ENCODE data around the gene PCDHB11. TPM values are rescaled to one million over a fixed set of nuclear protein-coding genes. Genes with fewer than 3 reads are reported as not detected.
"Not testable (repeated sequence)": the region's sequence is repeated elsewhere in the genome, so short reads cannot be mapped to it uniquely, and the experiment has no call there.

The PCDHB11 gene
- total and polyA plus RNA-seq, 2 of the 8 experiments (the other 6 are each of a cell fraction or from before 2014, with no cell fraction given): 0.50 to 0.86 TPM

- not testable (repeated sequence) for H2AK5ac ChIP-seq (ENCODE audit: low read depth, low read length); H2BK12ac ChIP-seq (ENCODE audit: low read depth, low read length); H3K4me1 ChIP-seq (replicated peaks in 1 of 4; ENCODE audit: control insufficient read depth in 3 of 4, insufficient read depth in 4 of 4, low read length in 3 of 4); DNase-seq (ENCODE audit: low read depth in 1 of 2, low spot score in 2 of 2); H3K23me2 ChIP-seq (ENCODE audit: low read depth, low read length); H3K4me3 ChIP-seq (ENCODE audit: extremely low read depth in 1 of 4, insufficient read depth in 2 of 4, low read depth in 3 of 4, low read length in 4 of 4); H4K5ac ChIP-seq (ENCODE audit: insufficient read length, low read depth, low read length); FAIRE-seq; H3K18ac ChIP-seq (ENCODE audit: extremely low read depth, low read length); H3K4ac ChIP-seq (replicated peaks; ENCODE audit: insufficient read length, low read depth, low read length); H3K14ac ChIP-seq (ENCODE audit: insufficient read length); H3K36me3 ChIP-seq (ENCODE audit: control insufficient read depth in 2 of 4, insufficient read depth in 4 of 4, low read length in 3 of 4); H2BK15ac ChIP-seq (ENCODE audit: low read length); H2BK5ac ChIP-seq (ENCODE audit: low read depth, low read length); H4K8ac ChIP-seq (ENCODE audit: extremely low read depth, insufficient read depth, low read length); H3K9ac ChIP-seq (replicated peaks in 1 of 4; ENCODE audit: extremely low read depth in 1 of 4, low read depth in 3 of 4, low read length in 3 of 4); H3K56ac ChIP-seq (replicated peaks; ENCODE audit: insufficient read length, low read depth, low read length); H3K27me3 ChIP-seq (replicated peaks in 1 of 4; ENCODE audit: control insufficient read depth in 3 of 4, extremely low read depth in 1 of 4, insufficient read depth in 3 of 4, low read length in 3 of 4); H2AFZ ChIP-seq (ENCODE audit: low read length); H2BK20ac ChIP-seq (ENCODE audit: low read length); H3K27ac ChIP-seq (ENCODE audit: low read depth, low read length); H3K4me2 ChIP-seq (ENCODE audit: insufficient read depth in 1 of 2, low read depth in 2 of 2, low read length in 2 of 2); H3K79me2 ChIP-seq (ENCODE audit: control insufficient read depth in 1 of 2, insufficient read depth in 2 of 2, low read length in 2 of 2); H4K91ac ChIP-seq (replicated peaks; ENCODE audit: insufficient read length, low read length); H3K23ac ChIP-seq (ENCODE audit: insufficient read length); H3K79me1 ChIP-seq (ENCODE audit: low read depth, low read length); H4K20me1 ChIP-seq (replicated peaks in 1 of 2; ENCODE audit: control insufficient read depth in 1 of 2, insufficient read depth in 2 of 2, low read length in 2 of 2); H3K9me3 ChIP-seq (ENCODE audit: insufficient read depth in 2 of 2, low read depth in 1 of 2, low read length in 1 of 2); H2BK120ac ChIP-seq (replicated peaks; ENCODE audit: low read depth, low read length)
- CTCF ChIA-PET (ENCODE audit: partially characterized antibody): interaction anchor here (1.2 to 2.8 kb wide), 2 partner anchors 7 to 12 kb away, joined by 5 to 21 read pairs; partner anchors contain the start of genes PCDHB10 and PCDHB9
- 100% methylated on average over 6 of the region's 39 CpGs; no CpG with 5 or more reads in 1 of the 2 experiments for WGBS, 2 experiments (ENCODE audit: extremely low coverage in 1 of 2, insufficient coverage in 1 of 2, insufficient read length in 1 of 2, insufficient replicate concordance in 2 of 2, low coverage in 1 of 2, low lambda C conversion rate in 2 of 2, missing lambda C conversion rate in 1 of 2)
- POLR2A ChIA-PET (ENCODE audit: partially characterized antibody): interaction anchor here (0.9 kb wide), 1 partner anchor 8 kb away, joined by 3 read pairs; the partner anchor contains the start of gene PCDHB9
Observed at GRCh38 chr5:141179371-141179770, 20.1 kb upstream of the PCDHB11 start.

- H2AFZ ChIP-seq (ENCODE audit: low read length); H3K18ac ChIP-seq (ENCODE audit: extremely low read depth, low read length); H3K4me1 ChIP-seq (replicated peaks in 1 of 4; ENCODE audit: control insufficient read depth in 3 of 4, insufficient read depth in 4 of 4, low read length in 3 of 4); H3K27ac ChIP-seq (ENCODE audit: low read depth, low read length); H3K79me1 ChIP-seq (ENCODE audit: low read depth, low read length); H3K79me2 ChIP-seq (ENCODE audit: control insufficient read depth in 1 of 2, insufficient read depth in 2 of 2, low read length in 2 of 2); H3K23ac ChIP-seq (ENCODE audit: insufficient read length); H2BK20ac ChIP-seq (ENCODE audit: low read length); H3K4me3 ChIP-seq (ENCODE audit: extremely low read depth in 1 of 4, insufficient read depth in 2 of 4, low read depth in 3 of 4, low read length in 4 of 4); H3K4ac ChIP-seq (replicated peaks; ENCODE audit: insufficient read length, low read depth, low read length); POLR2A ChIA-PET (ENCODE audit: partially characterized antibody); H3K4me2 ChIP-seq (ENCODE audit: insufficient read depth in 1 of 2, low read depth in 2 of 2, low read length in 2 of 2); H2BK5ac ChIP-seq (ENCODE audit: low read depth, low read length); H2BK120ac ChIP-seq (replicated peaks; ENCODE audit: low read depth, low read length); DNase-seq (ENCODE audit: low read depth in 1 of 2, low spot score in 2 of 2); H3K56ac ChIP-seq (replicated peaks; ENCODE audit: insufficient read length, low read depth, low read length); H4K20me1 ChIP-seq (replicated peaks in 1 of 2; ENCODE audit: control insufficient read depth in 1 of 2, insufficient read depth in 2 of 2, low read length in 2 of 2); H3K23me2 ChIP-seq (ENCODE audit: low read depth, low read length); H2BK12ac ChIP-seq (ENCODE audit: low read depth, low read length); H4K91ac ChIP-seq (replicated peaks; ENCODE audit: insufficient read length, low read length); H4K8ac ChIP-seq (ENCODE audit: extremely low read depth, insufficient read depth, low read length); H3K14ac ChIP-seq (ENCODE audit: insufficient read length); H2BK15ac ChIP-seq (ENCODE audit: low read length); H2AK5ac ChIP-seq (ENCODE audit: low read depth, low read length); FAIRE-seq; CTCF ChIA-PET (ENCODE audit: partially characterized antibody); H3K9me3 ChIP-seq (ENCODE audit: insufficient read depth in 2 of 2, low read depth in 1 of 2, low read length in 1 of 2); H3K36me3 ChIP-seq (ENCODE audit: control insufficient read depth in 2 of 4, insufficient read depth in 4 of 4, low read length in 3 of 4); H4K5ac ChIP-seq (ENCODE audit: insufficient read length, low read depth, low read length); H3K9ac ChIP-seq (replicated peaks in 1 of 4; ENCODE audit: extremely low read depth in 1 of 4, low read depth in 3 of 4, low read length in 3 of 4); H3K27me3 ChIP-seq (replicated peaks in 1 of 4; ENCODE audit: control insufficient read depth in 3 of 4, extremely low read depth in 1 of 4, insufficient read depth in 3 of 4, low read length in 3 of 4): not testable (repeated sequence)
- 93% methylated on average over 15 of the region's 32 CpGs; no CpG with 5 or more reads in 1 of the 2 experiments for WGBS, 2 experiments (ENCODE audit: extremely low coverage in 1 of 2, insufficient coverage in 1 of 2, insufficient read length in 1 of 2, insufficient replicate concordance in 2 of 2, low coverage in 1 of 2, low lambda C conversion rate in 2 of 2, missing lambda C conversion rate in 1 of 2)
Observed at GRCh38 chr5:141179876-141180275, 19.6 kb upstream of the PCDHB11 start.
